Embryonic facial prominence (tissue), 1 donor: ENCODE results near the gene MOB1B.
"Not testable (repeated sequence)": the region's sequence is repeated elsewhere in the genome, so short reads cannot be mapped to it uniquely, and the experiment has no call there.

Experiments
- DNase-seq: peaks from one replicate; pipeline ENCODE4 v3.0.0-alpha.2; 2016; ENCODE audit errors: extremely low spot score

MOB1B gene

GRCh38 chr4:70901984-70902576 is at the start of gene MOB1B:
Gene MOB1B, plus strand, starts transcription at chr4:70902369. Its CDS starts 168 bp downstream, at chr4:70902537.
- DNase-seq, result peak; percentile 87

GRCh38 chr4:70855464-70855863 is 46.7 kb upstream of the MOB1B start:
- DNase-seq, result no peak

GRCh38 chr4:70858454-70858853 is 43.7 kb upstream of the MOB1B start:
- no peak for DNase-seq

- no peak for DNase-seq
Observed at GRCh38 chr4:70859066-70859465, 43.1 kb upstream of the MOB1B start.

- no peak for DNase-seq
Observed at GRCh38 chr4:70863099-70863790, 38.9 kb upstream of the MOB1B start.

- DNase-seq, result no peak
Observed at GRCh38 chr4:70868778-70869177, 33.4 kb upstream of the MOB1B start.

GRCh38 chr4:70873216-70873615 is 29.0 kb upstream of the MOB1B start:
- DNase-seq, result no peak

GRCh38 chr4:70874268-70875156 is 27.7 kb upstream of the MOB1B start:
- no peak for DNase-seq

- DNase-seq, result no peak
Observed at GRCh38 chr4:70877556-70877955, 24.6 kb upstream of the MOB1B start.

GRCh38 chr4:70880739-70881138 is 21.4 kb upstream of the MOB1B start:
- no peak for DNase-seq

GRCh38 chr4:70885174-70885573 is 17.0 kb upstream of the MOB1B start:
- DNase-seq, result no peak

GRCh38 chr4:70892086-70892769 is 9.9 kb upstream of the MOB1B start:
- no peak for DNase-seq

GRCh38 chr4:70893790-70894189 is 8.4 kb upstream of the MOB1B start:
- no peak for DNase-seq

- no peak for DNase-seq
Observed at GRCh38 chr4:70895405-70895804, 6.8 kb upstream of the MOB1B start.

- DNase-seq, result peak; percentile 13
Observed at GRCh38 chr4:70895811-70896491, 6.2 kb upstream of the MOB1B start.

GRCh38 chr4:70898581-70898980 is 3.6 kb upstream of the MOB1B start:
- DNase-seq, result not testable (repeated sequence)

- no peak for DNase-seq
Observed at GRCh38 chr4:70901607-70901983, 574 bp upstream of the MOB1B start.

GRCh38 chr4:70902577-70903290 is 565 bp downstream of the MOB1B start:
- no peak for DNase-seq

GRCh38 chr4:70903291-70903603 is 1.1 kb downstream of the MOB1B start:
- DNase-seq, result no peak

GRCh38 chr4:70908993-70909556 is 6.9 kb downstream of the MOB1B start:
- DNase-seq, result no peak

- DNase-seq, result no peak
Observed at GRCh38 chr4:70914000-70914399, 11.8 kb downstream of the MOB1B start.
